ENCODE measurements around the gene FNDC4.

DNA sequence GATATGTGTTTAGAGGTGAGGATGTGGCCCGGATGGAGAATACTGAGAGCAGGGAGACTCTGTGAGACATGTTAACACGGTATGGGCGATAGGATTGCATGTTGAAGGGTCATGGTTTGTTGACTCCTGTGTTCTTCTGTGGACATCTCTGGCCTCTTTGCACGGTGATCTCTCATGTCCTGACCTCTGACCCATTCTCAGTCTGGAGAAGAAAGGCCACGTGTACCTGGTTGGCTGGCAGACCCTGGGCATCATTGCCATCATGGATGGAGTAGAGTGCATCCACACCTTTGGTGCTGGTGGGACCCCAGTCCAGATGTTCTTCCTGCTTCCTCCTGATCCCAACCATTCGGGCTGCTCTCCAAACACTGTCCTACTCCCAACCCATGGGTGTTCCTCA is 11.6 kb upstream of the FNDC4 start:
- TF ChIP-seq, protein P1, sequence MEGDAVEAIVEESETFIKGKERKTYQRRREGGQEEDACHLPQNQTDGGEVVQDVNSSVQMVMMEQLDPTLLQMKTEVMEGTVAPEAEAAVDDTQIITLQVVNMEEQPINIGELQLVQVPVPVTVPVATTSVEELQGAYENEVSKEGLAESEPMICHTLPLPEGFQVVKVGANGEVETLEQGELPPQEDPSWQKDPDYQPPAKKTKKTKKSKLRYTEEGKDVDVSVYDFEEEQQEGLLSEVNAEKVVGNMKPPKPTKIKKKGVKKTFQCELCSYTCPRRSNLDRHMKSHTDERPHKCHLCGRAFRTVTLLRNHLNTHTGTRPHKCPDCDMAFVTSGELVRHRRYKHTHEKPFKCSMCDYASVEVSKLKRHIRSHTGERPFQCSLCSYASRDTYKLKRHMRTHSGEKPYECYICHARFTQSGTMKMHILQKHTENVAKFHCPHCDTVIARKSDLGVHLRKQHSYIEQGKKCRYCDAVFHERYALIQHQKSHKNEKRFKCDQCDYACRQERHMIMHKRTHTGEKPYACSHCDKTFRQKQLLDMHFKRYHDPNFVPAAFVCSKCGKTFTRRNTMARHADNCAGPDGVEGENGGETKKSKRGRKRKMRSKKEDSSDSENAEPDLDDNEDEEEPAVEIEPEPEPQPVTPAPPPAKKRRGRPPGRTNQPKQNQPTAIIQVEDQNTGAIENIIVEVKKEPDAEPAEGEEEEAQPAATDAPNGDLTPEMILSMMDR (IDR thresholded peaks at IDR 0.05) = no peak
- TF ChIP-seq POLR2A (IDR thresholded peaks at IDR 0.05) = no peak
- TF ChIP-seq EP300 (IDR thresholded peaks at IDR 0.05) = no peak

Measured in ovary (tissue), 3 donors.